ENCODE results near the gene GP5.

DNA sequence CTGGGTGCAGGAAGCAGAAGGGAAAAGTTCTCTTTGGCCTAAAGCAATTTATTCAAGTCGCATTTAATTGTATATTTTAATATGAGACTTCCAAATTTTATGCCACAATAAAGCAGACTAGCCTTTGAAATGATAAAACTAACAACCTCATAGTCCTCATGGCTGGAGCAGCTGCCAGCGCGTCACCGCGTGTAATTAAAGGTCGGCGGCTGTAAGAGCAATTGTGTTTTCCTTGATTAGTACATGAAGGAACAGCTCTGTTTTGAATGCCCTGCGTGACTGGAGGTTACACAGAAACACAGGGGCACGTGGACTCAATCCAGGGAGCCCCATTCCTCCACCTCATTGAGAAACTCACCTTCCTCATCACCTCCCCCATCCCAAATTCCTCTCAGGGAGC, 19.4 kb downstream of the GP5 start:
- TF ChIP-seq EP300 (IDR thresholded peaks at IDR 0.05): no peak
- TF ChIP-seq, protein P1, sequence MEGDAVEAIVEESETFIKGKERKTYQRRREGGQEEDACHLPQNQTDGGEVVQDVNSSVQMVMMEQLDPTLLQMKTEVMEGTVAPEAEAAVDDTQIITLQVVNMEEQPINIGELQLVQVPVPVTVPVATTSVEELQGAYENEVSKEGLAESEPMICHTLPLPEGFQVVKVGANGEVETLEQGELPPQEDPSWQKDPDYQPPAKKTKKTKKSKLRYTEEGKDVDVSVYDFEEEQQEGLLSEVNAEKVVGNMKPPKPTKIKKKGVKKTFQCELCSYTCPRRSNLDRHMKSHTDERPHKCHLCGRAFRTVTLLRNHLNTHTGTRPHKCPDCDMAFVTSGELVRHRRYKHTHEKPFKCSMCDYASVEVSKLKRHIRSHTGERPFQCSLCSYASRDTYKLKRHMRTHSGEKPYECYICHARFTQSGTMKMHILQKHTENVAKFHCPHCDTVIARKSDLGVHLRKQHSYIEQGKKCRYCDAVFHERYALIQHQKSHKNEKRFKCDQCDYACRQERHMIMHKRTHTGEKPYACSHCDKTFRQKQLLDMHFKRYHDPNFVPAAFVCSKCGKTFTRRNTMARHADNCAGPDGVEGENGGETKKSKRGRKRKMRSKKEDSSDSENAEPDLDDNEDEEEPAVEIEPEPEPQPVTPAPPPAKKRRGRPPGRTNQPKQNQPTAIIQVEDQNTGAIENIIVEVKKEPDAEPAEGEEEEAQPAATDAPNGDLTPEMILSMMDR (IDR thresholded peaks at IDR 0.05): no peak
